Right lobe of liver (tissue), 4 donors: ENCODE data around the gene CPNE6.

Experiments
- CTCF ChIP-seq, 4 donors: fragments of 200-600 bp in 3 of 4; fragments of 450-650 bp in 1 of 4; IDR thresholded peaks; one replicate each; pipeline versions ENCODE4 v1.5.1 to v1.8.0; 2016 to 2022; ENCODE audit warnings: antibody characterized with exemption in 4 of 4, mild to moderate bottlenecking in 2 of 4
- POLR2A ChIP-seq: fragments of 450-650 bp; IDR thresholded peaks from one replicate; pipeline ENCODE4 v1.6.1; 2017; ENCODE audit warnings: antibody characterized with exemption, mild to moderate bottlenecking
- donor health status: DM: no; HTN: no; CAD: no.
- donor health status: DM: no; HTN: no; CAD: no.
- donor health status: DM: no; HTN: yes; CAD: no.

GRCh38 chr14:24098927-24099813 is 27.8 kb downstream of the CPNE6 start:
- TF ChIP-seq CTCF (IDR thresholded peaks at IDR 0.05) (no peak), POLR2A (no peak)
